HT-29 (cell line): Measurements from ENCODE around the gene DEPDC4. TPM values are rescaled to one million over a fixed set of nuclear protein-coding genes. Genes with fewer than 3 reads are reported as not detected.
"Not testable (repeated sequence)": the region's sequence is repeated elsewhere in the genome, so short reads cannot be mapped to it uniquely, and the experiment has no call there.

ENCODE experiments used
- DNase-seq: peaks from one replicate; pipeline ENCODE4 v3.0.0-alpha.2; 2015; ENCODE audit warnings: low spot score
- total RNA-seq: library from RNA; depleted of rRNA; stranded (reverse); fragments of >200 nt; shearing (Covaris generic); gene quantifications from 2 replicates; pipeline ENCODE4 v1.2.3, GENCODE V29; 2014; rRNA removed

DEPDC4 gene
- 0.23 and 1.1 TPM in 2 replicates for total RNA-seq

GRCh38 chr12:100266835-100267602, at the start of gene DEPDC4, which contains the start of gene SCYL2:
DEPDC4 (minus strand) TSS chr12:100267079; CDS start chr12:100267076, 3 bp downstream.
SCYL2 (plus strand) TSS chr12:100267177; CDS start chr12:100282971, 15,794 bp downstream.
- peak; percentile 97 for DNase-seq

GRCh38 chr12:100311317-100311716, 44.4 kb upstream of the DEPDC4 start:
- no peak for DNase-seq

- DNase-seq: not testable (repeated sequence)
Measured at GRCh38 chr12:100308138-100308537, 41.3 kb upstream of the DEPDC4 start.

- not testable (repeated sequence) for DNase-seq
Measured at GRCh38 chr12:100304334-100304733, 37.5 kb upstream of the DEPDC4 start.

GRCh38 chr12:100303831-100304230, 37.0 kb upstream of the DEPDC4 start:
- no peak for DNase-seq

- DNase-seq: no peak
Measured at GRCh38 chr12:100302081-100302480, 35.2 kb upstream of the DEPDC4 start.

- DNase-seq: no peak
Measured at GRCh38 chr12:100295764-100296555, 29.1 kb upstream of the DEPDC4 start.

- not testable (repeated sequence) for DNase-seq
Measured at GRCh38 chr12:100294366-100294765, 27.5 kb upstream of the DEPDC4 start.

- DNase-seq: no peak
Measured at GRCh38 chr12:100293017-100293416, 26.1 kb upstream of the DEPDC4 start.

- no peak for DNase-seq
Measured at GRCh38 chr12:100290016-100290415, 23.1 kb upstream of the DEPDC4 start.

- no peak for DNase-seq
Measured at GRCh38 chr12:100289038-100289437, 22.2 kb upstream of the DEPDC4 start.

GRCh38 chr12:100284556-100284955, 17.7 kb upstream of the DEPDC4 start:
- not testable (repeated sequence) for DNase-seq

GRCh38 chr12:100279607-100280244, 12.8 kb upstream of the DEPDC4 start:
- no peak for DNase-seq

GRCh38 chr12:100279159-100279558, 12.3 kb upstream of the DEPDC4 start:
- no peak for DNase-seq

GRCh38 chr12:100274291-100274690, 7.4 kb upstream of the DEPDC4 start:
- DNase-seq: no peak

GRCh38 chr12:100273782-100274181, 6.9 kb upstream of the DEPDC4 start:
- DNase-seq: no peak

- peak; percentile 30 for DNase-seq
Measured at GRCh38 chr12:100268835-100269564, 2.1 kb upstream of the DEPDC4 start.

- peak; percentile 60 for DNase-seq
Measured at GRCh38 chr12:100267603-100268281, 863 bp upstream of the DEPDC4 start.

GRCh38 chr12:100266585-100266834, 369 bp downstream of the DEPDC4 start:
- peak; percentile 96 for DNase-seq

- no peak for DNase-seq
Measured at GRCh38 chr12:100265732-100266584, 921 bp downstream of the DEPDC4 start.
